Middle frontal gyrus (tissue), 1 donor: ENCODE results near the gene GPRC6A.

Source experiments
- DNase-seq: peaks from one replicate; pipeline ENCODE4 v3.0.0-alpha.2; 2015; ENCODE audit warnings: low spot score; ENCODE audit errors: extremely low spot score

Gene GPRC6A

GRCh38 chr6:116779573-116780164 lies 49.2 kb downstream of the GPRC6A start:
- no peak for DNase-seq

- no peak for DNase-seq
Measured at GRCh38 chr6:116773886-116774285, 55.0 kb downstream of the GPRC6A start.

- no peak for DNase-seq
Measured at GRCh38 chr6:116772450-116772849, 56.4 kb downstream of the GPRC6A start.

- no peak for DNase-seq
Measured at GRCh38 chr6:116767715-116768114, 61.2 kb downstream of the GPRC6A start.

- no peak for DNase-seq
Measured at GRCh38 chr6:116766506-116767176, 62.2 kb downstream of the GPRC6A start.

- no peak for DNase-seq
Measured at GRCh38 chr6:116764961-116765841, 63.7 kb downstream of the GPRC6A start, which contains the start of gene FAM162B. Gene FAM162B (minus strand): TSS chr6:116765719. CDS start chr6:116765576, 143 bp downstream.

- no peak for DNase-seq
Measured at GRCh38 chr6:116764629-116764960, 64.3 kb downstream of the GPRC6A start.

- DNase-seq = no peak
Measured at GRCh38 chr6:116763906-116764628, 64.8 kb downstream of the GPRC6A start.

GRCh38 chr6:116763048-116763447 lies 65.8 kb downstream of the GPRC6A start:
- no peak for DNase-seq

- no peak for DNase-seq
Measured at GRCh38 chr6:116762235-116762634, 66.6 kb downstream of the GPRC6A start.

- DNase-seq = no peak
Measured at GRCh38 chr6:116761779-116762178, 67.1 kb downstream of the GPRC6A start.

GRCh38 chr6:116745176-116745575 lies 83.7 kb downstream of the GPRC6A start:
- DNase-seq = no peak
